ENCODE measurements around the gene QSER1.
"Not testable (repeated sequence)": the region's sequence is repeated elsewhere in the genome, so short reads cannot be mapped to it uniquely, and the experiment has no call there.

Gene QSER1

GRCh38 chr11:32952421-32952820, 59.8 kb downstream of the QSER1 start:
- TF ChIP-seq CTCF (IDR thresholded peaks at IDR 0.05; ENCODE audit: low read depth, low read length) = no peak
- H3K4me3 ChIP-seq (ENCODE audit: low read depth, low read length) = no peak overlapping the region

GRCh38 chr11:32953700-32954099, 61.1 kb downstream of the QSER1 start:
- H3K4me3 ChIP-seq (ENCODE audit: low read depth, low read length) = no peak overlapping the region
- no peak for TF ChIP-seq CTCF (IDR thresholded peaks at IDR 0.05; ENCODE audit: low read depth, low read length)

- H3K4me3 ChIP-seq (ENCODE audit: low read depth, low read length) = no peak overlapping the region
- TF ChIP-seq CTCF (IDR thresholded peaks at IDR 0.05; ENCODE audit: low read depth, low read length) = no peak; the same call in 1 of the 2 replicates
These were observed 68.0 kb downstream of the QSER1 start for GRCh38 chr11:32960553-32961164.

GRCh38 chr11:32962016-32962415, 69.4 kb downstream of the QSER1 start:
- TF ChIP-seq CTCF (IDR thresholded peaks at IDR 0.05; ENCODE audit: low read depth, low read length) = no peak
- no peak overlapping the region for H3K4me3 ChIP-seq (ENCODE audit: low read depth, low read length)

GRCh38 chr11:32963721-32964120, 71.1 kb downstream of the QSER1 start:
- no peak overlapping the region for H3K4me3 ChIP-seq (ENCODE audit: low read depth, low read length)
- TF ChIP-seq CTCF (IDR thresholded peaks at IDR 0.05; ENCODE audit: low read depth, low read length) = no peak

- no peak overlapping the region for H3K4me3 ChIP-seq (ENCODE audit: low read depth, low read length)
- no peak for TF ChIP-seq CTCF (IDR thresholded peaks at IDR 0.05; ENCODE audit: low read depth, low read length)
These were observed 75.9 kb downstream of the QSER1 start for GRCh38 chr11:32968541-32968940.

GRCh38 chr11:32972233-32972632, 79.6 kb downstream of the QSER1 start:
- not testable (repeated sequence) for H3K4me3 ChIP-seq (ENCODE audit: low read depth, low read length)

- TF ChIP-seq CTCF (IDR thresholded peaks at IDR 0.05; ENCODE audit: low read depth, low read length) = no peak
- H3K4me3 ChIP-seq (ENCODE audit: low read depth, low read length) = no peak overlapping the region
These were observed 80.2 kb downstream of the QSER1 start for GRCh38 chr11:32972781-32973180.

Measured in WI38 (cell line).